H54 (cell line): Measurements from ENCODE around the gene RPSA.

Source experiments
- DNase-seq: peaks from one replicate; pipeline ENCODE4 v3.0.0; 2011; ENCODE audit warnings: low spot score, mixed read lengths; ENCODE audit not compliant: insufficient read length
- FAIRE-seq: peaks from 3 replicates; lab custom pipeline; 2011; peaks lifted over from hg19 to GRCh38; lab: Jason Lieb, UNC
- POLR2A ChIP-seq: IDR thresholded peaks from 2 replicates; pipeline ENCODE4 v1.6.1; 2011; ENCODE audit warnings: low read depth, mild to moderate bottlenecking, low read length

The RPSA gene

DNA sequence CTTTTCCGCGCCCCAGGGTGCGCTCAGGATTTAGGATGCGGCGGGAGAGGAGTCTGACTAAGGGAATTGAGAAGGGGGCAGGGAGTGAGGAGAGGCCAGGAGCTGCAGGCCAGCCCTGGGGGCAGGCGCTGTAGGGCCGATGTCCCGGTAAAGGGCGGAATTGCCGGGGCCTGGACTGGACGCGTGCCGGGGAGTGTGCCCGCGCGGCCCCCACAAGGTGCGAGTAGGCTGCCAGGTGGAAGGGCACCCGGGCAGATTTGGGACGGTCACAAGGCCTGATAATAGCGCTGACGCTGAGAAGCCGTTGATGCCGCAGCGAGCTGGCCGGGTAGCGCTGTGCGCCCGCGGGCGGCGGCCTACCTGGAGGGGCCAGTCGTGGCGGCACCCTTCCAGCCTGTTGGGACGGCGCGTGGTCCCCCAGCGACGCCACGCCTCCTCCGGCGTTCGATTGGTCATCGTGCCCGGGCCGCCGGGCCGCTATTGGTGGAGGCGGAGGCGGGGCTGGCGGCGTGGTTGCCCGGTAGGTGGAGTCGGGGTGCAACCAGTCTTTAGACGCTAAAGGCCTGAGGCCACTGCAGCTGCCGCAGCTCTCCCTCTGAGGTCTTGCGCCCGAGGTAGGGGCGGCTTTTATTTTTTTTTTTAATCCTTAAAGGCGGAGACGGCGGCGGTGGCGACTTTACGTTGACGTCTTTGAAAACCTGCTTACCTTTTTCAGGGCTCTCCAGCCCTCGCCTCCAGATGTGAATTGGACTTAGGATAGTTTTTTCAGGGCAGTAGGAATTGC, 22.4 kb upstream of the RPSA start:
- peak; percentile 95 for DNase-seq
- no peak for FAIRE-seq
- peak; percentile 57; the same call in 1 of the 2 replicates for TF ChIP-seq POLR2A

DNA sequence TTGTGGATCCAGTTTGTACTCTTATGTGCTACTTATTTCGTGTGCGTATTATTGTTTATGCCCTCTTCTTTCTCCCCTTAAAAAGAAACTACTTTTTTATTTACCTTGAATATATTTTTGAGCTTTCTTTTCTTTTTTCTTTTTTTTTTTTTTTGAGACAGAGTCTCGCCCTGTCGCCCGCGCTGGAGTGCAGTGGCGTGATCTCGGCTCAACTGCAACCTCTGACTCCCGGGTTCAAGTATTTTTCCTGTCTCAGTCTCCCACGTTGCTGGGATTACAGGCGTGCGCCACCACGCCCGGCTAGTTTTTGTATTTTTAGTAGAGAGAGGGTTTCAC, 21.9 kb upstream of the RPSA start:
- DNase-seq (no peak), FAIRE-seq (no peak)
- no peak for TF ChIP-seq POLR2A

DNA sequence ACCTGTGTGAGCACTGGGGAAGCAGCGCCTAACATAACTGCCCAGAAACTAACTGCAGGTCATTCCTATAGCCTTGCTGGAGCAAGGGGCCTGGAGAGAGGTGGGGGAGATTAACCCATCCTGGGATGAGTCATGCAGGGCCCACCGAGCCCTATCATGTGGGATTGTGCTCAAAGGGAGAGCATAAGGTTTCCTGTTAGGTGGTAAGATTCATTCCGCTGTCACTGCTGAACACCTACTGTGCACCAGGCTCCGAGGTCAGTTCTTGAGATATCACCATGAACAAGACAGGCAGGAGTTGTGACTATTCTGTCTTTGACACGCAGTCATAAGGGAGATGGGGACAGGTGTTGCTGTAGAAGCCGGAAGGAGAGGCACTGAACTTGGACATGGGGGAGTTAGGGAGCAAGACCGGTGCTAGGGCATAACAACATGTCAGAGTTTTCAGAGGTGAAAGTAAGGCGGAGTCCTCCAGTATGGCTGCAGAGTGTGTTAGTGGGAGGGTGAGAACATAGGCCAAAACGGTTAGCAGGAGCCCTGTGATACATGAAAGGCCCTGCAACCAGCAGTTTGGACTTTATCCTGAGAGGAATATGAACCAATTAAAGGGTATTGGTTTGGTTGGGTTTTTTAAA, 20.9 kb upstream of the RPSA start:
- no peak for FAIRE-seq
- no peak for TF ChIP-seq POLR2A
- DNase-seq = no peak

DNA sequence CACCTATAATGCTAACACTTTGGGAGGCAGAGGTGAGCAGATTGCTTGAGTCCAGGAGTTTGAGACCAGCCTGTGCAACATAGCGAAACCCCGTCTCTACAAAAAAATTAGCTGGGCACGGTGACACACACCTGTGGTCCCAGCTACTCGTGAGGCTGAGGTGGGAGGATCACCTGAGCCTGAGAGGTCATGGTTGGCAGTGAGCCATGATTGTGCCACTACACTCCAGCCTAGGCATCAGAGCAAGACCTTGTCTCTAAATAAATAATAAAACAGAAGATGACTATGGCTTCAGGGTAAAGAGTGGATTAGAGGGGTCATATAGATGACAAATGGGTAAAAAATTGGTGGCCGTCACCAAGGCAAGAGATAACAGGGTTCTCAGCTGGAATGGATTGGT, 20.2 kb upstream of the RPSA start:
- no peak for TF ChIP-seq POLR2A
- DNase-seq (no peak), FAIRE-seq (no peak)

DNA sequence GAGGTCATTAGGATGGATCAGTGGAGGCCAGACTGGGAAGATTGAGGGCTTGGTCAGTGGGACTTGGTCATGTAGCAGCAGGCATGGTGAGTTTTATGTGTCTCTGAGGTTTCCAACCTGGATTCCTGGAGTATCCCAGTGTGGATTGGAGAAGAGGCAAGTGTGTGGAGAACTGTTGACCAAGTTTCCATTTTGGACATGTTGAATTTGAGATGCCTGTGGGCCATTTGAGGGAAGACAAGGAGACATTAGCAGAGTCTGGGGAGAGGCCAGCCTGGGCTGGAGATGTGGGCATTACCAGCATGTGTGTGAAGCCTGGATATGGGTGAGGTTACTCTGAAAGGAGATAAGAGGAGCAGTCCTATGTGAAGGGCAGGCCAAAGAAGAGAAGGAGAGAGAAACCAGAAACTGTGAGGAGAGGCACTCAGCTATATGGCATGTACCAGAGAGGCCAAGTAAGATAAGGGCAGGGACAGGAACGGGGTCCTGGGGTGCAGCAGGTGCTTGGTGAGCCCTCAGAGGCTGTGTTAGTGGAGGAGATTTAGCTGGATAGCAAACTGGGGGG, 19.0 kb upstream of the RPSA start:
- no peak for FAIRE-seq
- DNase-seq = no peak
- no peak for TF ChIP-seq POLR2A

DNA sequence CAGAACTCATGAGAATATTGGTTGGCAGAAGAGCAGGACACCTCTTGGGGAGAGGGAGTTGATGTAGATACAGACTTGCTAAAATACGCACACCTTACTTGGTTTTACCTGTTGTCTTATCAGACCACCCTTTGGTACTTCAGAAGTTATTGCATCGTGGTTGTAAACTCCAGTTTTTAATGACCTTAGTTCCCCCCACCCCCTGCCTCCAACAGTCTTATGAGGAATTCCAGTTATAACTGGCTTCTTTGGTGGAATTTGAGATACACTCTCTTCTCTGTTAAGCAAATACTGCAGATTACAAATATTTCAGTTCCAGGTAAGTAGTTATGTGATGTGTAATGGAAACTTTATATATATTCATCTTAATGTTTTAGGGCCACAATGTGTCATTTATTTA, 18.4 kb upstream of the RPSA start:
- DNase-seq (no peak), FAIRE-seq (no peak)
- TF ChIP-seq POLR2A = no peak

DNA sequence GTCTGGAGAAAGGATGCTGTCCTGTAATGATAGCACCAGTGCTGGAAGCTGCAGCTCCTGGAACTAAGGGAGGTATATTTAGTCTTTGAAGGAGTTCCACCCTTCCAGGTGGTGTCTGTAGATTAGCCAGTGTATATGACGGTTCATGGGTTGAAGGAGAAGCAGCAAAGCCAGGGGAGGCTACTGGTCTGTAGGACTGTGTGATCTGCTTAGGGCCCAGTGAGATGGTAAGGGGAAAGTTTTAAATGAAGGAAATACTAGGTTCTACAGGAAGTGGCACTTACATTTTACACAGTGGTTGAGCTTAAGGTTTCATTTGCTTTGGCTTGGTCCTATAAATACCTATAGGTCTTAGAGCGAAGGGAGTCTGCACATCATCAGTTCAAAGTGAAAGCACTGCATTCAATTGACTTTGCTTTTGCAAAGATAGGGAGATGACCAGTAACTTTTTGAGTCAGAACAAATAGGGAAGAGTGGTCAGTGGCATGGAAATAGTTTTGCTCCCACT, 17.7 kb upstream of the RPSA start:
- no peak for TF ChIP-seq POLR2A
- DNase-seq = no peak
- FAIRE-seq = no peak

DNA sequence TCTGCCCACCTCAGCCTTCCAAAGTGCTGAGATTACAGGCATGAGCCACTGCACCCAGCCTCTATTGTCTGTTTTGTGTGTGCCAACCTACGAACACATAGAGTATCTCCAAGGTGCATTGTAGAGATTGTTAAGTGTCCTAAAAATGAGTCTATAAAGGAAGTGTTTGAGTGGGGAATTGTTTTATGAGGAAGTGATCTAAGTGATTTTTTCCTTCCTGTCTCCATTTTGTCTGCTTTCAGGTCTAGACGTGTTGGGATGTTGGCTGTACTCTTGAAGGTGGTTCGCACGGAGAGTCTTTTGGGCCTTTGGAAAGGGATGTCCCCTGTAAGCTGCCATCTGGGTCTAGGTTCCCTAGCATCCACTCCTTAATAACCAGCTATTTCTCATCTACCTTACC, 16.3 kb upstream of the RPSA start:
- FAIRE-seq (no peak), DNase-seq (no peak)
- no peak for TF ChIP-seq POLR2A

DNA sequence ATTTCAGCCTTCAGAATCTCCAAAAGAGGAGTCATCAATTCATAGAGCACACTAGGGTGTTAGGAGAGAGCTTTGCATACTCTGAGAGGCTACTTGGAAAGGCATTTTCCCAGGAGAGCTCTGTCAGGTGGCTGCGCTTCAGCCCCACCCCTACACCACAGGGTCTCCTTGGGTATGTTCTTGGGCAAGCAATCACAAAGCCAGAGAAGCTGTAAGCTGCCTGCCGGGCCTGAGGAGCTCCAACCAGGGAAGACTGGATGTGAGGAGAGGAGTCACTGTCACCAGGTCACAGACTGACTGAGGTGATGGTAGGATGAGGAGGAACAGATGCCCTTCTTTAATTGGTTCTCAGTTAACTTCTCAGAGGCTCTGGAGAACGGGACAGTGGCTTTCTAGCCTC, 9.8 kb upstream of the RPSA start:
- FAIRE-seq (no peak), DNase-seq (no peak)
- no peak for TF ChIP-seq POLR2A

DNA sequence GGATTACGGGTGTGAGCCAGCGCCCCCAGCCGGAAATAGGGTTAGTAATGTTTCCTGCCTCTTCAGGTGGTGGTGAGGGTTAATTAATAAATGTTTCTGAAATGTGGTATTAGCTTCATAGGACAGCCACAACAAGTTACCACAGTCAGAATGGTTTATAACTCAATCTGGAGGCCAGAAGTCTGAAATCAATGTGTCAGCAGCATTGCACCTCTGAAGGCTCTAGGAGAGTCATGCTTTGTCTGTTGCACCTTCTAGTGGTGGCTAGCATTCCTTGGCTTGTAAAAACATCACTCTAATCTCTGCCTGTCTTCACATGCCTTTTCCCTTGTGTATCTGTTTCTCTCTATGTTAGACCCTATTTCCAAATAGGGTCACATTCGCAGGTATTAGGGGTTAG, 7.8 kb upstream of the RPSA start:
- TF ChIP-seq POLR2A = no peak
- DNase-seq (no peak), FAIRE-seq (no peak)

DNA sequence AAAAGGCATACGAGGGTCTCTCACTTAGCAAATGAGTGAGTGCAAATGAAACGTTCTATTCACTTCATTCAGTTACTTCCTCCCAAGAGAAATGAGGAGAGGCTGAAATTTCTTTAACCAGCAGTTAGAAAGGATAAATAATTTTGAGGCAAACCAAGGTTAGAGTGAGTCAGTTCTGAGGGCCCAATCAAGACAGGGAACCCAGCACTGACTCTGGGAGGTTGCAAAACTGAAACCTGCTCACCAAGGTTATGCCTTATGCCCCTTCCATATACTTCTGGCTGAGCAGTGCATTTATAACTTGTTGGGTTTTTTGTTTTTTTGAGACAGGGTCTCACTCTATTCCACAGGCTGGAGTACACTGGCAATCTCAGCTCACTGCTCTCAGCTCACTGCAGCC, 4.5 kb upstream of the RPSA start:
- FAIRE-seq (no peak), DNase-seq (no peak)
- TF ChIP-seq POLR2A = no peak

DNA sequence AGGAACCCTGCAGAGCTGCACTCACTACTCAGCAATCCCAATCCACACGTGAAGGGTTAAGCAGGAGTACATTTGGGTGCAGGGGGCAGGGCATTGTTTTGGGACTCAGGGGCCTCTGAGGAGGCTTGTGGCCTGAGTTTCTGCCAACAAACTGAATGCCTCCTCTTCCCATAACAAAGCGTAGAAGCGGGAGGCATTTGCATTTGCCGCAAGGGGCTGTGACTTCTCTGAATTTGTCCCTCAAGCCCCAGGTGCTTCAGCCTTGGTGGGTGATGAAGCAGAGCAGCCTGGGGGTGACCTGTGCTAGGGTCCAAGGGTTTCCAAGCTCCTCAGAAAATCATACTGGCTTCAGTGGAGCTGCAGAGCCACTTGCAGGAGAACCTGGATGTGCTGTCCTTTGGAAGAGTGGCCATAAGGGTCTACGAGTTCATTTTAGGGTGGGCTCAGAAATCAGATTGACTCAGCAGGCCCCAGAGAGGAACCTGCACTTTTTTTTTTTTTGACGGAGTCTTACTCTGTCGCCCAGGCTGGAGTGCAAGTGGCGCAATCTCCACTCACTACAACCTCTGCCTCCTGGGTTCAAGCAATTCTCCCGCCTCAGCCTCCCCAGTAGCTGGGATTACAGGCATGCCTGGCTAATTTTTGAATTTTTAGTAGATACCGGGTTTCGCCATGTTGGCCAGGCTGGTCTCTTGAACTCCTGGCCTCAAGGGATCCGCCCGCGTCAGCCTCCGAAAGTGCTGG, 1.4 kb upstream of the RPSA start:
- FAIRE-seq = no peak

DNA sequence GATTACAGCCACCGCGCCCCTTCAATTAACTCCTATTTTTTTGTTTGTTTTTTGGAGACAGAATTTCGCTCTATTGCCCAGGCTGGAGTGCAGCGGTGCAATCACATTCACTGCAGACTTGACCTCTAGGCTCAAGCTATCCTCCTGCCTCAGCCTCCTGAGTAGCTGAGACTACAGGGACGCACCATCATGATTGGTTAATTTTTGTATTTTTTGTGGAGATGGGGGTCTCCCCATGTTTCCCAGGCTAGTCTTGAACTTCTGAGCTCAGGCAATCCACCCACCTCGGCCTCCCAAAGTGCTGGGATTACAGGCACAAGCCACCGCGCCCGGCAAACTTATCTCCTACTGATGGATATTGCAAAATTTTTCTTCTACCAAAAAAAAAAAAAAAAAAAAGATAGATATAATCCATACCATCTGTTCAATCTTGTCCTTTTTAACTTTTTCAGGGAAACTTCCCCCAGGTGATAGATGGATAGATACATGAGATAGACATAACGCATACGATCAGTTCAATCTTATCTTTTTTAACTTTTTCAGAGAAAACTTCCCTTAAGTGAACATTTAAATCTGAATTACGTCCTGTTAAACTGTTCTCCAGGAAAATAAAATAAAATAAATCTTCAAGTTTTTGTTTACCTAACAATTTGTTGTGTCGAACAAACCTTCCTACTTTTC, 693 bp upstream of the RPSA start:
- DNase-seq (no peak), FAIRE-seq (no peak)
- TF ChIP-seq POLR2A = no peak

More for the DNA sequence above, 1.4 kb upstream of the RPSA start:
- DNase-seq = no peak
- no peak for TF ChIP-seq POLR2A
